ENCODE measurements around the gene FOXP3. TPM values are rescaled to one million over a fixed set of nuclear protein-coding genes. Genes with fewer than 3 reads are reported as not detected.

The FOXP3 gene
- total and polyA plus RNA-seq, 5 donors = 0.05 to 0.28 (median 0.09) TPM; not detected in 2

DNA sequence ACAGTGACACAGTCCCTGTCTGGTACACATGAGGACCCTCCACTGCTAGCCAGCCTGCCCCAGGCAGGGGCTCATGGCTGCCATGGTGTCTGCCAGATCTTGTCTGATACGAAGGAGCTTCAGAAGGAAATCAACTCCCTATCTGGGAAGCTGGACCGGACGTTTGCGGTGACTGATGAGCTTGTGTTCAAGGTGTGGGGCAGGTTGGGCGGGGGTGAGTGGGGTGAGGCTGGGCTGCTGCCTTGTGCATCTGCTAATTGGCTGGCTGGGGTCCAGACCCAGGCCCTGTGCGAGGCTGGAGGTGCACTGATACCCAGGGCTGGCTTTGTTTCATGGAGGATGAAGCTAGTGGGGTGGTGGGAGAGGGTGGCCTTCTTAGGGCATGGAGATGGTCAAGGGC lies 15.4 kb downstream of the FOXP3 start:
- no peak for DNase-seq
- WGBS = 92% methylated on average over 6 of the region's 6 CpGs
- no peaks in the 10 kb centered on the region for H3K9me3 ChIP-seq (ENCODE audit: control insufficient read depth, low read length)

DNA sequence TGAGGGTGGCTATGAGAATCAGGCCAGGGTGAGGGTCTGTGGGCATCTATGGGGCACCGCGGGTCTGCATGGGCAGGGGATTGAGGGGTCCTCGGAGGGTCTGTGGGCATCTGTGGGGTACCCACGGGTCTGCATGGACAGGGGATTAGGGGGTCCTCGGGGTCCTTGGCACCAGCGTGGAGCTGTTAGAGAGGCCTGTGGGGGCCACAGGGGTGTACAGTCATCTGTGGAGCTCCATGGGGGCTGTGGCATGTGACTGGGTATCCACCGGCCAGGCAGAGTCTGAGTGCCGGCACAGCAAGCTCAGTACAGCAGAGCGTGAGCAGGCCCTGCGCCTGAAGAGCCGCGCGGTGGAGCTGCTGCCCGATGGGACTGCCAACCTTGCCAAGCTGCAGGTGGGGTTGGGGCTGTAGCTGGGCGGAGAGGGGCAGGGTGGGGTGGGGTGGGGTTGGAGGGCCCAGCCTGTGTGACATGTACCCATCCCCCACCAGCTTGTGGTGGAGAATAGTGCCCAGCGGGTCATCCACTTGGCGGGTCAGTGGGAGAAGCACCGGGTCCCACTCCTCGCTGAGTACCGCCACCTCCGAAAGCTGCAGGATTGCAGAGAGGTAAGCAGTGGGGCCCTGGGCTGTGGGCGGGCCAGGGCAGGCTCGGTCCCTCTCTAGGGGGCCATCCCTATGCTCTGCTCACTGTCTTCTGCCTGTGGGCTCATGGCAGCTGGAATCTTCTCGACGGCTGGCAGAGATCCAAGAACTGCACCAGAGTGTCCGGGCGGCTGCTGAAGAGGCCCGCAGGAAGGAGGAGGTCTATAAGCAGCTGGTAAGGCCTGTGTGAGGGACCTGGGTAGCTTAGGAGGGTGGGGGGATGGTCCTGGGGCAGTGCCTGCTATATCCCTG lies 16.3 kb downstream of the FOXP3 start:
- no peaks in the 10 kb centered on the region for H3K4me1 ChIP-seq (ENCODE audit: control insufficient read depth, insufficient read depth, low read length)
- WGBS = 84% methylated on average over 28 of the region's 28 CpGs
- H3K27ac ChIP-seq (ENCODE audit: low read length) = no peak overlapping the region
- H3K9me3 ChIP-seq (ENCODE audit: control insufficient read depth, low read length) = no peaks in the 10 kb centered on the region
- DNase-seq (no peak), ATAC-seq (no peak)
- intact Hi-C loops (cut with DNase I) = no loop called here
- no peaks in the 10 kb centered on the region for H3K27me3 ChIP-seq (ENCODE audit: control insufficient read depth, insufficient read depth)
- H3K4me3 ChIP-seq (ENCODE audit: low read length) = no peak overlapping the region

More for the DNA sequence above, 15.4 kb downstream of the FOXP3 start:
- Histone ChIP-seq H3K27me3 (ENCODE audit: control insufficient read depth, insufficient read depth) (no peaks in the 10 kb centered on the region), H3K4me1 (ENCODE audit: control insufficient read depth, insufficient read depth, low read length) (no peaks in the 10 kb centered on the region), H3K27ac (ENCODE audit: low read length) (no peak overlapping the region), H3K4me3 (ENCODE audit: low read length) (no peak overlapping the region)
- intact Hi-C loops (cut with DNase I) = no loop called here
- no peak for ATAC-seq

DNA sequence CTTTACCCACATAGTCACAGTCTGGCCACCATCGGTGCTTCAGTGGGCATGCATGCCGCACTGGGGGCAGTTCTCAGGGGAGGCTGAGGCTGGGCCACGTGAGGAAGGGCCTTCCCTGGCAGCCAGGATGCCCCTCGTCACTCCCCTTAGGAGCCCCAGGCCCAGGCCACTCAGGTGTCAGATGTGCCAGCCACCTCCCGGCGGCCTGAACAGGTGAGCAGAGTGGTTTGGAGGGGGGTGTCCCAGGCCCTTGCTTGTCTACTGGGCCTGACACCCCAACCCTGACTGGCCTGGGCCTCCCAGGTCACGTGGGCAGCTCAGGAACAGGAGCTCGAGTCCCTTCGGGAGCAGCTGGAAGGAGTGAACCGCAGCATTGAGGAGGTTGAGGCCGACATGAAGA lies 17.2 kb downstream of the FOXP3 start:
- 94% methylated on average over 11 of the region's 11 CpGs for WGBS
- intact Hi-C loops (cut with DNase I) = no loop called here
- ATAC-seq (no peak), DNase-seq (no peak)
- Histone ChIP-seq H3K27ac (ENCODE audit: low read length) (no peak overlapping the region), H3K27me3 (ENCODE audit: control insufficient read depth, insufficient read depth) (no peaks in the 10 kb centered on the region), H3K4me1 (ENCODE audit: control insufficient read depth, insufficient read depth, low read length) (no peaks in the 10 kb centered on the region), H3K4me3 (ENCODE audit: low read length) (no peak overlapping the region), H3K9me3 (ENCODE audit: control insufficient read depth, low read length) (no peaks in the 10 kb centered on the region)

DNA sequence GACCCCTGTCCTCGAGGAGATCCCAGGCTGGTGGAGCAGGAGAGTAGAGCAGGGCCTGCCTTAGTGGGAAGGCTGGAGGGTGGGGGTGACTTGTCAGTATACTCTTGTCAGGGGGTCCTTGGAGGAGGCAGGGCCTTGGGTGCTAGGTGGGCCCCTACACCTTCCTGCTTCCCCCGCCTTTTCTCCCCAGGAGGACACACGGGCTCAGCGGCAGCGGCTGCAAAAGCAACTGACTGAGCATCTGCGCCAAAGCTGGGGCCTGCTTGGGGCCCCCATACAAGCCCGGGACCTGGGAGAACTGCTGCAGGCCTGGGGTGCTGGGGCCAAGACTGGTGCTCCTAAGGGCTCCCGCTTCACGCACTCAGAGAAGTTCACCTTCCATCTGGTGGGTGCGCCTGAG lies 18.0 kb downstream of the FOXP3 start:
- DNase-seq (no peak), ATAC-seq (no peak)
- Histone ChIP-seq H3K9me3 (ENCODE audit: control insufficient read depth, low read length) (no peaks in the 10 kb centered on the region), H3K27me3 (ENCODE audit: control insufficient read depth, insufficient read depth) (no peaks in the 10 kb centered on the region), H3K27ac (ENCODE audit: low read length) (no peak overlapping the region), H3K4me1 (ENCODE audit: control insufficient read depth, insufficient read depth, low read length) (no peaks in the 10 kb centered on the region), H3K4me3 (ENCODE audit: low read length) (no peak overlapping the region)
- intact Hi-C loops (cut with DNase I) = no loop called here
- WGBS = 95% methylated on average over 10 of the region's 10 CpGs

DNA sequence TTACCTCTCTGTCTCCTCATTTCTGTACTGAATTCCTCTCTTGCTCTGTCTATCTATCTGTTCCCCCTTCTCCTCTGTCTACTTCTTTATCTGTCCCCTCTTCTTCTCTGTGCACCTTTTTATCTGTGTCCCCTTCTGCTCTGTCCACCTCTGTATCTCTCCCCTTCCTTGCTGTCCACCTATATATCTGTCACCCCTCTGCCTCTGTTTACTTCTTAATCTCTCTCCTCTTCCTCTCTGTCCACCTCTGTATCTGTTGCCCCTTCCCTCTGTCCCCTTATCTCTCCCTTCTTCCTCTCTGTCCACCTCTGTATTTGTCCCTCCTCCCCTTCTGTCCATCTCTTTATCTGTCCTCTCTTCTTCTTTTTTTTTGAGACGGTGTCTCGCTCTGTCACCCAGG lies 20.3 kb downstream of the FOXP3 start:
- no peaks in the 10 kb centered on the region for H3K9me3 ChIP-seq (ENCODE audit: control insufficient read depth, low read length)
- no peak overlapping the region for H3K27ac ChIP-seq (ENCODE audit: low read length)
- no peak for DNase-seq
- intact Hi-C loops (cut with DNase I) = no loop called here
- no peak for ATAC-seq
- H3K4me3 ChIP-seq (ENCODE audit: low read length) = no peak overlapping the region
- WGBS = 87% methylated on average over 2 of the region's 2 CpGs
- H3K27me3 ChIP-seq (ENCODE audit: control insufficient read depth, insufficient read depth) = no peaks in the 10 kb centered on the region
- no peaks in the 10 kb centered on the region for H3K4me1 ChIP-seq (ENCODE audit: control insufficient read depth, insufficient read depth, low read length)

DNA sequence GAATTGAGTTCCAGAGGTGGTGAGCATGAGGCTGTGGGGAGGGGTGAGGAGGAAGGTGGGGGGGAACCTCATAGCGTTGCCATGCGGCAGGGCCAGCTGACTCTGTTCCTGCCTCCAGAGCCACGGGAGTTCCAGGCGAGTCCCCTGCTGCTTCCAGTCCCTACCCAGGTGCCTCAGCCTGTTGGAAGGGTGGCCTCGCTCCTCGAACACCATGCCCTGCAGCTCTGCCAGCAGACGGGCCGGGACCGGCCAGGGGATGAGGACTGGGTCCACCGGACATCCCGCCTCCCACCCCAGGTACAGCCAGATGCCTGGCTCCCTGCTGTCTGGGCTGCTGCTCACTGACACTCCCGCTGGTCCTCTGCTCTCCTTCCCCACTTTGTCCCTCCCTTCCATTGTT lies 21.3 kb downstream of the FOXP3 start:
- intact Hi-C loops (cut with DNase I) = no loop called here
- H3K9me3 ChIP-seq (ENCODE audit: control insufficient read depth, low read length) = no peaks in the 10 kb centered on the region
- H3K27ac ChIP-seq (ENCODE audit: low read length) = no peak overlapping the region
- no peak overlapping the region for H3K4me3 ChIP-seq (ENCODE audit: low read length)
- WGBS = 87% methylated on average over 12 of the region's 12 CpGs
- H3K4me1 ChIP-seq (ENCODE audit: control insufficient read depth, insufficient read depth, low read length) = no peaks in the 10 kb centered on the region
- no peak for DNase-seq
- ATAC-seq = no peak
- H3K27me3 ChIP-seq (ENCODE audit: control insufficient read depth, insufficient read depth) = no peaks in the 10 kb centered on the region

DNA sequence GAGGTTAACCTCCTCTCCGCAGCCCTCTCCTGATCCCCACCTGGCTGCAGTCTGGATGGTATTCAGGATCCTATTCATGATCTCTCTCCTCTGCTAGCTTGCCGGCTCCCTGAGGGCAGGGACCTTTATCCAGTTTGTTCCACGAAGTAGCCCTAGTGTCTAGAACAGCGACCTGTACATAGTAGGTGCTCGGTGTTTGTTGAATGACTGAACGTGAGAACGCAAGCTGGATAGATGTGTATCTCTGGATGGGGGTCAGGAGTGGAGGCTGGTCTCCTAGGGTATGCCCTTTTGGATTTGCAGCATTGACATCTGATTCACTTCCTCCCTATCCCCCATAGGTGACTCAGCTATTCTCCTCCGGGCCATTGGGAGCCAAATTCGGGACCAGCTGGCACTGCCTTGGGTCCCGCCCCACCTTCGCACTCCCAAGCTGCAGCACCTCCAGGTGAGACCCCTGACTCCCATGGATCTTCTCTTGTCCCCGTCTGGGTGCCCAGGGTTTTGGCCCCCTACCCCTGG lies 21.9 kb downstream of the FOXP3 start:
- 92% methylated on average over 12 of the region's 12 CpGs for WGBS
- ATAC-seq (no peak), DNase-seq (no peak)
- H3K27me3 ChIP-seq (ENCODE audit: control insufficient read depth, insufficient read depth) = no peaks in the 10 kb centered on the region
- no peak overlapping the region for H3K27ac ChIP-seq (ENCODE audit: low read length)
- no peaks in the 10 kb centered on the region for H3K9me3 ChIP-seq (ENCODE audit: control insufficient read depth, low read length)
- no peak overlapping the region for H3K4me3 ChIP-seq (ENCODE audit: low read length)
- H3K4me1 ChIP-seq (ENCODE audit: control insufficient read depth, insufficient read depth, low read length) = no peaks in the 10 kb centered on the region
- intact Hi-C loops (cut with DNase I) = no loop called here

DNA sequence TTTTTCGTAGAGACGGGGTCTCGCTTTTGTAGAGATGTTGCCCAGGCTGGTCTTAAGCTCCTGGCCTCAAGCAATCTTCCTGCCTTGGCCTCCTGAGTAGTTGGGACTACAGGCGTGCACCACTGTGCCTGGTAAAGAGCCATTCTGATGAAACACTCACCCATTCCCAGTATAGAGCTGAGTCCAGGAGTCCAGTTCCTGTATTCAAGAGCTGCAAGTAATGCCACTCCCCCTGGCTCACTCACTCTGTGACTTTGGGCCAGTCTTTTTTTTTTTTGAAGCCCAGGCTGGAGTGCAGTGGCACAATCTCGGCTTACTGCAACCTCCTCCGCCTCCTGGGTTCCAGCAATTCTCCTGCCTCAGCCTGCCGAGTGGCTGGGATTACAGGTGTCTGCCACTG lies 25.8 kb downstream of the FOXP3 start:
- Histone ChIP-seq H3K27ac (ENCODE audit: low read length) (no peak overlapping the region), H3K4me3 (ENCODE audit: low read length) (no peak overlapping the region), H3K9me3 (ENCODE audit: control insufficient read depth, low read length) (no peaks in the 10 kb centered on the region), H3K27me3 (ENCODE audit: control insufficient read depth, insufficient read depth) (no peaks in the 10 kb centered on the region), H3K4me1 (ENCODE audit: control insufficient read depth, insufficient read depth, low read length) (no peaks in the 10 kb centered on the region)
- WGBS = 78% methylated on average over 7 of the region's 7 CpGs
- no peak for ATAC-seq
- intact Hi-C loops (cut with DNase I) = no loop called here
- no peak for DNase-seq

DNA sequence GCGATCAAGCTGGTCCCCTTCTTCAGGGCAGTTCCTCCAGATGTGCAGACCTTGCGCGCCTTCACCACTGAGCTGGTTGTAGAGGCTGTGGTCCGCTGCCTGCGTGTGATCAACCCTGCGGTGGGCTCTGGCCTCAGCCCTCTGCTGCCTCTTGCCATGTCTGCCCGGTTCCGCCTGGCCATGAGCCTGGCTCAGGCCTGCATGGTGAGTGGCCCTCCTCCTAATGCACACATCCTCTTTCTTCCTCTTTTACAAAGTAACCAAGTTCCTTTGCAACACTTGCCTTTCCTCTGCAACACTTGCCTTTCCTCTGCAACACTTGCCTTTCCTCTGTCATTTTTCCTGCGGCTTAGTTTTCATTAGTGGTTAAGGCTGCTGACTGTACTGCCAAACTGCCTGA lies 27.4 kb downstream of the FOXP3 start:
- intact Hi-C loops (cut with DNase I) = no loop called here
- Histone ChIP-seq H3K9me3 (ENCODE audit: control insufficient read depth, low read length) (no peaks in the 10 kb centered on the region), H3K27me3 (ENCODE audit: control insufficient read depth, insufficient read depth) (no peaks in the 10 kb centered on the region), H3K27ac (ENCODE audit: low read length) (no peak overlapping the region), H3K4me3 (ENCODE audit: low read length) (no peak overlapping the region), H3K4me1 (ENCODE audit: control insufficient read depth, insufficient read depth, low read length) (no peaks in the 10 kb centered on the region)
- 74% methylated on average over 9 of the region's 9 CpGs for WGBS
- DNase-seq (no peak), ATAC-seq (no peak)

DNA sequence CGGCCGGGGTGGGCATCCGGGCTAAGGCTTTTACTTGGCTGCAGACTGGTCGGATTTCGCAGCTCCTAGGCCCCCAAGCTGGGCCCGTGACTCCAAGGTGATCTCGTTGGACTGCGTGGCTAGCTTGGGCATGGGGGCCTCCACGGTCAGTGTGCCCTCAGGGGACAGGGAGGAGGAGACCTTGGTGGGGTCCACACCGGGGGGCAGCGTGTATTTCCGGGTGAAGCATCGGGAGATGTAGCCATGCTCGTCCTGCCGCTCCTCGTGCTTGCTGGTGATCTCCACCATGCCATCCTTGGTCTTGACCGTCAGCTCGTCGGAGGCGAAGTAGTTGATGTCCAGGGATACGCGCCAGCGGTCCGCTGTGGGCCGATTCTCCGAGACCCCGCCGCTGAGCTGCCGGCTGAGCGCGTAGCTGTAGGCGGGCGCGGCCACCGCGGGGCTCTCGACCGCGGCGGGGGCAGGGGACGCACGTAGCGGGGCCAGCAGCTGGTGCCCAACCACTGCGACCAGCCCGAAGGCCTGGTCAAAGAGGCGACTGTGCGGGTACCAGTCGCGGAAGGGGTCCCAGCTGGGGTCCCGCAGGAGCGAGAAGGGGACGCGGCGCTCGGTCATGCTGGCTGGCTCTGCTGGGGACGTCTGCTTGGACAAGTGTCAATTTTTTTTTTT lies 30.5 kb downstream of the FOXP3 start:
- no peak for ATAC-seq
- no peaks in the 10 kb centered on the region for H3K9me3 ChIP-seq (ENCODE audit: control insufficient read depth, low read length)
- peak overlapping the region; percentile 42 for H3K4me3 ChIP-seq (ENCODE audit: low read length)
- no peaks in the 10 kb centered on the region for H3K27me3 ChIP-seq (ENCODE audit: control insufficient read depth, insufficient read depth)
- no peaks in the 10 kb centered on the region for H3K4me1 ChIP-seq (ENCODE audit: control insufficient read depth, insufficient read depth, low read length)
- DNase-seq = no peak
- intact Hi-C loops (cut with DNase I) = no loop called here
- WGBS = 29% methylated on average over 55 of the region's 56 CpGs
- H3K27ac ChIP-seq (ENCODE audit: low read length) = no peak overlapping the region

DNA sequence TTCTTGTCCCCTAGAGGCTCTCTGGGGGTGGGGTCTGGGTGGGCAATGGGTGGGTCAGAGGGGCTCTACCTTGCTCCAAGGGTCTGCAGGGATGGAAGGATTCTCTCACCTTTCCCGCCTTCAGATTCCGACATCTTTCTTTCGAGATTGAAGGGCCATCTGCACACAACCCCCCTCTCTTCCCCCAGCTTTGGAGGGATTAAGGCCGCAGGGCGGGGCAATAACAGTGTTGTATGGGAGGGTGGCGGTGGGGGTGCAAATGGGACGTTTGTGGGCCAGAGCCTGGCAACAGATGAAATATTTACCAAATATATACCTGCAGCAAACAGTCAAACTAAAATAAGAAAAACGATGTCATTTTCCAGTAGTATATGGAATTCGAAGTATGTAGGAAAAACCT lies 31.3 kb downstream of the FOXP3 start, which contains the start of gene CACNA1F:
Gene CACNA1F (minus strand): TSS at position 165 of the 400 bp plus-strand sequence. CDS start 31 bp downstream, at position 134.
- H3K27ac ChIP-seq (ENCODE audit: low read length) = no peak within 1 kb of the TSS
- H3K4me3 ChIP-seq (ENCODE audit: low read length) = peak within 1 kb of the TSS; percentile 42
- DNase-seq (no peak), ATAC-seq (no peak)
- H3K27me3 ChIP-seq (ENCODE audit: control insufficient read depth, insufficient read depth) = no peaks in the 10 kb centered on the region
- intact Hi-C loops (cut with DNase I) = no loop called here
- WGBS = 89% methylated on average over 9 of the region's 9 CpGs
- no peaks in the 10 kb centered on the region for H3K9me3 ChIP-seq (ENCODE audit: control insufficient read depth, low read length)
- H3K4me1 ChIP-seq (ENCODE audit: control insufficient read depth, insufficient read depth, low read length) = no peaks in the 10 kb centered on the region
